Measurements from ENCODE around the gene MYO5A. TPM values are rescaled to one million over a fixed set of nuclear protein-coding genes. Genes with fewer than 3 reads are reported as not detected.

Gene MYO5A
- total and polyA plus RNA-seq, 9 of the 15 experiments (the other 6 are each of a cell fraction or from before 2014, with no cell fraction given), result 0.03 to 0.82 (median 0.40) TPM

GRCh38 chr15:52568601-52569585 lies 40.2 kb upstream of the MYO5A start, which contains the start of gene ARPP19 (continued):
- no peak for TF ChIP-seq TSHZ1 (CRISPR knock-in tag; IDR thresholded peaks at IDR 0.05)
- 0 out of 2 replicates have a peak, but pooled peaks have one; percentile 15 for TF ChIP-seq ZNF740 (CRISPR knock-in tag; IDR thresholded peaks at IDR 0.05)
- no peak; a peak in 1 of 4 replicates for TF ChIP-seq ZNF740 (tag; IDR thresholded peaks at IDR 0.05)
- no peak for TF ChIP-seq BCL6 (CRISPR knock-in tag; IDR thresholded peaks at IDR 0.05)
- TF ChIP-seq TAF1 (IDR thresholded peaks at IDR 0.05; ENCODE audit: control insufficient read depth, extremely low read depth, insufficient read depth, low read length, severe bottlenecking), result peak; percentile 57
- TF ChIP-seq ZZZ3 (IDR thresholded peaks at IDR 0.05), result no peak
- TF ChIP-seq ZBTB33 (CRISPR knock-in tag; IDR thresholded peaks at IDR 0.05), result peak; percentile 63
- TF ChIP-seq MIER1 (IDR thresholded peaks at IDR 0.05; ENCODE audit: low read depth), result no peak
- TF ChIP-seq SMARCA4 (IDR thresholded peaks at IDR 0.05), result 0 out of 2 replicates have a peak, but pooled peaks have one; percentile 14
- 0 out of 2 replicates have a peak, but pooled peaks have one; percentile 47 for TF ChIP-seq GTF2A2 (tag; IDR thresholded peaks at IDR 0.05)
- TF ChIP-seq COPS2 (conservative IDR thresholded peaks at IDR 0.05), result no peak
- no peak for TF ChIP-seq HEY1 (CRISPR knock-in tag; IDR thresholded peaks at IDR 0.05; ENCODE audit: borderline replicate concordance)
- no peak for TF ChIP-seq HOXB6 (CRISPR knock-in tag; IDR thresholded peaks at IDR 0.05; ENCODE audit: borderline replicate concordance)
- no peak for TF ChIP-seq SAFB (IDR thresholded peaks at IDR 0.05; ENCODE audit: borderline replicate concordance, low read depth, low read length)
- no peak for TF ChIP-seq CBFA2T2 (conservative IDR thresholded peaks at IDR 0.05)
- TF ChIP-seq AFF1 (IDR thresholded peaks at IDR 0.05; ENCODE audit: low read depth in 1 of 2, partially characterized antibody in 2 of 2), result peak; percentile 31 to 89

Data from K562 (cell line).